ENCODE results near the gene PHOX2A.

Gene PHOX2A

DNA sequence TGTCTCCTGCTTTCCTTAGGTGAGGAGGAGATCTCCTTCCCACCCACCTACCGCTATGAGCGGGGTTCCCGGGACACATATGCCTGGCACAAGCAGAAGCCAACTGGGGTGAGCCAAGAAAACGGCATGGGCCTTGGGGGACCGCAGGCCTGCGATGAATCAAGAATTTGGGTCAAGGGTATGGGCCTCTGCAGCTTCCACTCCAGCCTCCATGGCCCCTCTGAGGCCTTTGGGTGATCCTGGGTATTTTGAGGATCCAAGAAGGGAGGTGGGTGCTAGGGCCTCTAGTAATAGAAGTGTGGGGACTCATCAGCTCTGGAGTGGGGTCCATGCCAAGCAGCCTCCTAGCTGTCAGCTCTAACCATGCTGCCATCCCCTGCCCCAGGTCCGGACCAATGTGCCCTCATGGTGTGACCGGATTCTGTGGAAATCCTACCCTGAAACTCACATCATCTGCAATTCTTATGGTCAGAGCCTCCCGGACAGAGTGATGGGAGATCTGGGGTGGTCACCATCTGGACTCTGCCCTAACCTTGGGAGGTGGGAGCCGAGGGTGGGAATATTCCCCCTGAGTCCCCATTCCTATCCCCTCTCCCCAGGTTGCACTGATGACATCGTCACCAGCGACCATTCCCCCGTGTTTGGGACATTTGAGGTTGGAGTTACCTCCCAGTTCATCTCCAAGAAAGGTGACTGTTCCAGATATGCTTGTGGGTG, 10.8 kb downstream of the PHOX2A start:
- DNase-seq = no peak

DNA sequence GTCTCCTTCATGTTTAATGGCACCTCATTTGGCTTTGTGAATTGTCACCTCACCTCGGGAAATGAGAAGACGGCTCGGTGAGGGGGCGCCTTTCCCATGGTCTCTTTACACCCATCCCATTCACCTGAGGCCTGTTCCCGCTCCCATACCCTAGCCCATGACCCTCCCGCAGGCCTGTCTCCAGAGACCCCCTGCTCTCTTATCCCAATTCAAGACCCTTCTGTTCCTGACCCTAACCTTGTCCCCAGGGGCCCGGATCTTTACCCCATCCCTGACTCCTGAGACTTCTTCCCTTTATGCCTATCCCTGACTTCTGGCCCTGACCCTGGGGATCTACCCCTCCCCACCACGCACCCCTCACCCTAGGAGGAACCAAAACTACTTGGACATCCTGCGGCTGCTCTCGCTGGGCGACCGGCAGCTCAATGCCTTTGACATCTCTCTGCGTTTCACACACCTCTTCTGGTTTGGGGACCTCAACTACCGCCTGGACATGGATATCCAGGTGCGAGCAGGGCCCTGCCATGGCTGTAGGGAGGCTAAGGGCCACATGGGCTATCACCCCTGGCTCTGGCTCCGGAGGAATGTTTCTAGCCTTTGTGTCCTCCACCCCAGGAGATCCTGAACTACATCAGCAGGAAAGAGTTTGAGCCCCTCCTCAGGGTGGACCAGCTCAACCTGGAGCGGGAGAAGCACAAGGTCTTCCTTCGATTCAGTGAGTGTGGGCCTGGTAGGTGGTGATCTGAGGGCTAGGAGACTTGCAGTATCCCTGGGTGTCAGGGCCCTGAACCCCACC, 11.5 kb downstream of the PHOX2A start:
- DNase-seq = no peak

GRCh38 chr11:72231396-72232259, 12.3 kb downstream of the PHOX2A start:
- DNase-seq = no peak

- no peak for DNase-seq
Measured at GRCh38 chr11:72230764-72231365, 13.1 kb downstream of the PHOX2A start.

DNA sequence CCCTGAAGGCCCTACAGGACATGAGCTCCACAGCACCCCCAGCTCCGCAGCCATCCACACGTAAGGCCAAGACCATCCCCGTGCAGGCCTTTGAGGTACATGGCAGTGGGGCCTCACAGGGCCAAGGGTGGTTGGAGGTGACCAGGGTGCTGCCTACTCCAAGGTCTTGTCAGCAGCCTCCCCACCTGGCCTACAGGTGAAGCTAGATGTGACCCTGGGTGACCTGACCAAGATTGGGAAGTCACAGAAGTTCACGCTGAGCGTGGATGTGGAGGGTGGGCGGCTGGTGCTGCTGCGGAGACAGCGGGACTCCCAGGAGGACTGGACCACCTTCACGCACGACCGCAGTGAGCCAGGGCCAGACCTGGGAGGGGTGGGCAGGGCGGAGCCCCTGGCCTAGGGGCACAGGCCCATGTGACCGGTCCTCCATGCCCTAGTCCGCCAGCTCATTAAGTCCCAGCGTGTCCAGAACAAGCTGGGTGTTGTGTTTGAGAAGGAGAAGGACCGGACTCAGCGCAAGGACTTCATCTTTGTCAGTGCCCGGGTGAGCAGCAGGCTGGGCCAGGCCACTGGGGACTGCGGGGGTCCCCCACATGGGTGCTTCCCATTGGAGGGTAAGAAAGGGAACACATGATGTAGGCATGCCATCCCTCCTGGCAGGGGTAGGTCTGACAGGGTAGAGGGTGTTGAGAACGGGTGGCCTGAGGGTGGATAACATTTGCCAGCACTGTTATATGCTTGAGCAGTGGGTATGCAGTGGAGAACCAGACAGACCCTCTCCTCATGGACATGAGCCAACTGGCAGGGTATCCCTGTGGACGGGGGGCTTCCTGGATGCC, 13.8 kb downstream of the PHOX2A start:
- DNase-seq = no peak

DNA sequence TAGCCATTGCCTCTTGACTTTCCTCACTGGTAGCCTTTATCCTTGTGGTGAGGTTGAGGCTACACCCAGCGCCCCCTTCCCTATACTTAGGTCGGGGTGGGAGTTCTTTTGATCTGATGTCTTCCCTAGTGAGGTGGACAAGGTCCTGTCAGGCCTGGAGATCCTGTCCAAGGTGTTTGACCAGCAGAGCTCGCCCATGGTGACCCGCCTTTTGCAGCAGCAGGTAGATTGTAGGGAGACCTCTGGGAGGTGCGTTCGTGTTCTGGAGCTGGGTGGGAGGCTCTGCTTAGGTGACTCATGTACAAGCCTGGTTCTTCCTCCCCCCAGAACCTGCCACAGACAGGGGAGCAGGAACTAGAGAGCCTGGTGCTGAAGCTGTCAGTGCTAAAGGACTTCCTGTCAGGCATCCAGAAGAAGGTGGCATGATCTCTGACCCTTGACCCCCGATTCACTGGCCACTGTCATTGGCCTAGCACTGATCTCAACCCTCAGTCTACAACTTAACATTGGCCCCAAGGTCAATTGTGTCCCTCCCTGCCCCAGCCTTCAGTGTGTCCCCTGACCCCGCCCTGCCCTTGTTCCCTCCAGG, 14.5 kb downstream of the PHOX2A start:
- DNase-seq = no peak

DNA sequence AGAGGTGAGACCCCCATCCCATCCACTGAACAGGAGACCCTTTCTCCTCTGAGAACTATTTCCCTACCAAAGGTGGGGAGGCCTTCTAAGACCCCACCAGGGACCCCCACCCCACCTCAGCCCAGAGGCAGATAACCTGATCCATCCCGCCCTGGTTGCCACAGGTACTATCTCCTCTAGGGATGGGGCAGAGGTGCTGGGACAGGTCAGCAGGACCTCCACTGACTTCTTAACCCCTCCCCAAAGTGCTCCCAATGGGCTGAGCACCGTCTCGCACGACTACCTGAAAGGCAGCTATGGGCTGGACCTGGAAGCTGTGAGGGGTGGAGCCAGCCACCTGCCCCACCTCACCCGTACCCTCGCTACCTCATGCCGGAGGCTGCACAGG, 15.1 kb downstream of the PHOX2A start:
- no peak for DNase-seq

DNA sequence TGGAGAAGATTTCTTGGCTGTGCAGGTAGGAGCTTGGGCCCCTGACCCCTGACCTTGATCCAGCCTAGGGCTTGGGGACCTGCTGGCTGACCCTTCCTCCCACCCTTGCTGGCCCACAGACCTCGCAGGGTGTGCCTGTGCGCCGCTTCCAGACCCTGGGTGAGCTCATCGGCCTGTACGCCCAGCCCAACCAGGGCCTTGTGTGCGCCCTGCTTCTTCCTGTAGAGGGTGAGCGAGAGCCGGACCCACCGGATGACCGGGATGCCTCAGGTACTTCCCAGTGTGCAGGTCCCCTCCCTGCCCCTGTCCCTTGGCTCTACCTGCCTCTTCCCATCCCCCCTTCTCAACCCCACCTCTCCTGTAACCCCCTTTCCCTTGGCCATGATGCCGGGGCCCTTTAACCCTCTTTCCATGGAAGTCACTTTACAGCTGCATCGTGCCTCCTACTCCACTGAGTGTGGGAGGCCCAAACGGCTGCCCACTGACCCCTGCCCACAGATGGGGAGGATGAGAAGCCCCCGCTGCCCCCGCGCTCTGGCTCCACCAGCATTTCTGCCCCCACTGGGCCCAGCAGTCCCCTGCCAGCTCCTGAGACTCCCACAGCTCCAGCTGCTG, 15.6 kb downstream of the PHOX2A start:
- DNase-seq = no peak

GRCh38 chr11:72227316-72228228, 16.4 kb downstream of the PHOX2A start:
- no peak for DNase-seq

GRCh38 chr11:72226701-72227100, 17.3 kb downstream of the PHOX2A start:
- no peak for DNase-seq

- DNase-seq = no peak
Measured at GRCh38 chr11:72225411-72225951, 18.5 kb downstream of the PHOX2A start.

DNA sequence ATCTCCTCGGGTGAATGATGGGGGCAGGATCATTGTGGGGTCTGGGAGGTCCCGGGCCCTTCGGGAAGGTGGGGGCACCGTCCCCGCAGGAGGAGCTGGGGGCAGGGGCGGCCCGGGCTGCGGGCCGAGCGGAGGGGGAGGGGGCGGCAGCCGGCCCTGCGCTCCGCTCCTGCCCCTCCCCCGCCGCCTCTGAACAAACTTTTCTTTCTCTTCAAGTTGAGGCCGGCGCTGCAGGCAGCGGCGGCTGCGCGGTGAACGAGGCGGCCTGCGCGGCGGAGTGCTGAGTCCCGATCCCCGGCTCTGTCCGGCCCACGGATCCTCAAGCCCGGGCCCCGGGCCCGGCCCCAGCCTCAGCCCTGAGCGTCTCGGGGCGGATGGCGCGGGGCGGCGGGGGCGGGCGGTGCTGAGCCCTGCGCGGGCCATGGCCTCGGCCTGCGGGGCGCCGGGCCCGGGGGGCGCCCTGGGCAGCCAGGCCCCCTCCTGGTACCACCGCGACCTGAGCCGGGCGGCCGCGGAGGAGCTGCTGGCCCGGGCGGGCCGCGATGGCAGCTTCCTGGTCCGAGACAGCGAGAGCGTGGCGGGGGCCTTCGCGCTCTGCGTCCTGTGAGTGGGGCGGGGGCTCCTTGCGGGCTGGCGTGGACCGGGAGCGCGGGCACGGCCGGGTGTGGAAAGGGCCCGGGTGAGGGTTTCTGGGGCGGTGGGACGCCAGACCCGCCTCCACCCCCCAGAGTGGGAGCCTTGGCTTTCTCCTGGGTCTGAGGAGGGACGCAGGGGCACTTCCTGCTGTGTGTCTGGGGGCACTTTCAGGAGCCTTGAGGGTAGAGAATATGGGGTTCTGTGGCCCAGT, 19.2 kb downstream of the PHOX2A start, which contains the start of gene INPPL1:
TSS of gene INPPL1 (plus strand) at position 204 of the 847 bp plus-strand sequence. CDS start at position 422, 218 bp downstream.
- DNase-seq = no peak

- DNase-seq = no peak
Measured at GRCh38 chr11:72223615-72224563, 20.1 kb downstream of the PHOX2A start.

- DNase-seq = peak; percentile 92
Measured at GRCh38 chr11:72222907-72223614, 20.9 kb downstream of the PHOX2A start.

- DNase-seq = no peak
Measured at GRCh38 chr11:72222106-72222891, 21.7 kb downstream of the PHOX2A start.

All from GDM1 (cell line).